Measurements from ENCODE around the gene CNPY3.
A peak's percentile ranks its signal among the peaks of the same experiment; 100 is the strongest.
"Not testable (repeated sequence)": the region's sequence is repeated elsewhere in the genome, so short reads cannot be mapped to it uniquely, and the experiment has no call there.

CNPY3 gene

GRCh38 chr6:42928986-42929820, at the start of gene CNPY3:
CNPY3 (plus strand) TSS chr6:42929480; CDS start chr6:42929571, 91 bp downstream.
- DNase-seq = peak; percentile 100

- not testable (repeated sequence) for DNase-seq
Measured at GRCh38 chr6:42880240-42880817, 49.0 kb upstream of the CNPY3 start.

- not testable (repeated sequence) for DNase-seq
Measured at GRCh38 chr6:42880871-42881270, 48.4 kb upstream of the CNPY3 start.

- DNase-seq = no peak
Measured at GRCh38 chr6:42885702-42886101, 43.6 kb upstream of the CNPY3 start.

- DNase-seq = not testable (repeated sequence)
Measured at GRCh38 chr6:42888201-42888600, 41.1 kb upstream of the CNPY3 start.

- peak; percentile 72 for DNase-seq
Measured at GRCh38 chr6:42889815-42890214, 39.5 kb upstream of the CNPY3 start.

- peak; percentile 98 for DNase-seq
Measured at GRCh38 chr6:42890311-42891198, 38.7 kb upstream of the CNPY3 start.

- DNase-seq = no peak
Measured at GRCh38 chr6:42891199-42891722, 38.0 kb upstream of the CNPY3 start.

GRCh38 chr6:42894041-42894828, 35.0 kb upstream of the CNPY3 start:
- DNase-seq = not testable (repeated sequence)

- DNase-seq = peak; percentile 37
Measured at GRCh38 chr6:42896178-42896719, 33.0 kb upstream of the CNPY3 start.

GRCh38 chr6:42898891-42899361, 30.4 kb upstream of the CNPY3 start:
- peak; percentile 93 for DNase-seq

GRCh38 chr6:42899871-42900270, 29.4 kb upstream of the CNPY3 start:
- DNase-seq = peak; percentile 62

GRCh38 chr6:42901538-42901957, 27.7 kb upstream of the CNPY3 start:
- peak; percentile 94 for DNase-seq

GRCh38 chr6:42902429-42903263, 26.6 kb upstream of the CNPY3 start:
- peak; percentile 44 for DNase-seq

GRCh38 chr6:42904467-42904866, 24.8 kb upstream of the CNPY3 start:
- DNase-seq = no peak

- peak; percentile 82 for DNase-seq
Measured at GRCh38 chr6:42907336-42907735, 21.9 kb upstream of the CNPY3 start.

- DNase-seq = no peak
Measured at GRCh38 chr6:42909835-42910234, 19.4 kb upstream of the CNPY3 start.

- no peak for DNase-seq
Measured at GRCh38 chr6:42911171-42912021, 17.9 kb upstream of the CNPY3 start.

- DNase-seq = no peak
Measured at GRCh38 chr6:42914546-42914945, 14.7 kb upstream of the CNPY3 start.

GRCh38 chr6:42915732-42916131, 13.5 kb upstream of the CNPY3 start, which contains the start of gene PTCRA:
PTCRA (plus strand) TSS chr6:42916053; CDS start chr6:42916070, 17 bp downstream.
- DNase-seq = no peak
